ES-I3 (cell line): Measurements from ENCODE around the gene RPH3AL.
A peak's percentile ranks its signal among the peaks of the same experiment; 100 is the strongest.
"Not testable (repeated sequence)": the region's sequence is repeated elsewhere in the genome, so short reads cannot be mapped to it uniquely, and the experiment has no call there.

ENCODE experiments used
- H3K36me3 ChIP-seq: 2 replicates; pipeline ENCODE4 v1.6.1; 2013; ENCODE audit warnings: mild to moderate bottlenecking, low read length, control low read depth, moderate library complexity; ENCODE audit not compliant: insufficient read depth
- H3K4me1 ChIP-seq: 2 replicates; pipeline ENCODE4 v1.6.1; 2013; ENCODE audit warnings: mild to moderate bottlenecking, control low read depth, low read length; ENCODE audit not compliant: insufficient read depth
- H3K9ac ChIP-seq: 2 replicates; pipeline ENCODE4 v1.6.1; 2013; ENCODE audit warnings: low read depth, mild to moderate bottlenecking, low read length, moderate library complexity
- H3K9me3 ChIP-seq: 2 replicates; pipeline ENCODE4 v1.6.1; 2013; ENCODE audit warnings: mild to moderate bottlenecking, low read length, moderate library complexity; ENCODE audit not compliant: control insufficient read depth, insufficient read depth

RPH3AL gene

GRCh38 chr17:329784-330420 lies 22.7 kb downstream of the RPH3AL start:
- H3K36me3 ChIP-seq = no peaks in the 10 kb centered on the region
- H3K9ac ChIP-seq = no peak overlapping the region
- no peaks in the 10 kb centered on the region for H3K9me3 ChIP-seq
- no peaks in the 10 kb centered on the region for H3K4me1 ChIP-seq

- Histone ChIP-seq H3K9ac (no peak overlapping the region), H3K4me1 (no peaks in the 10 kb centered on the region), H3K36me3 (no peaks in the 10 kb centered on the region), H3K9me3 (no peaks in the 10 kb centered on the region)
Observed at GRCh38 chr17:327971-328370, 24.6 kb downstream of the RPH3AL start.

- Histone ChIP-seq H3K9me3 (no peaks in the 10 kb centered on the region), H3K36me3 (no peaks in the 10 kb centered on the region), H3K9ac (no peak overlapping the region), H3K4me1 (no peaks in the 10 kb centered on the region)
Observed at GRCh38 chr17:327296-327695, 25.3 kb downstream of the RPH3AL start.

- H3K4me1 ChIP-seq = peaks cover 6% of the 10 kb centered on the region
- no peak overlapping the region for H3K9ac ChIP-seq
- H3K36me3 ChIP-seq = no peaks in the 10 kb centered on the region
- H3K9me3 ChIP-seq = no peaks in the 10 kb centered on the region
Observed at GRCh38 chr17:326010-326621, 26.5 kb downstream of the RPH3AL start.

- H3K9ac ChIP-seq = no peak overlapping the region
- no peaks in the 10 kb centered on the region for H3K9me3 ChIP-seq
- H3K36me3 ChIP-seq = no peaks in the 10 kb centered on the region
- H3K4me1 ChIP-seq = peaks cover 6% of the 10 kb centered on the region
Observed at GRCh38 chr17:325270-326009, 27.2 kb downstream of the RPH3AL start.

- Histone ChIP-seq H3K4me1 (peaks cover 6% of the 10 kb centered on the region), H3K36me3 (no peaks in the 10 kb centered on the region), H3K9me3 (0 out of 2 replicates have a peak, but pooled peaks cover 3% of the 10 kb centered on the region), H3K9ac (no peak overlapping the region)
Observed at GRCh38 chr17:323721-324571, 28.7 kb downstream of the RPH3AL start.

- Histone ChIP-seq H3K36me3 (no peaks in the 10 kb centered on the region), H3K9me3 (0 out of 2 replicates have a peak, but pooled peaks cover 3% of the 10 kb centered on the region), H3K9ac (no peak overlapping the region), H3K4me1 (peaks cover 6% of the 10 kb centered on the region)
Observed at GRCh38 chr17:323181-323580, 29.4 kb downstream of the RPH3AL start.

GRCh38 chr17:322006-322780 lies 30.4 kb downstream of the RPH3AL start:
- peaks cover 6% of the 10 kb centered on the region for H3K4me1 ChIP-seq
- H3K36me3 ChIP-seq = no peaks in the 10 kb centered on the region
- no peak overlapping the region for H3K9ac ChIP-seq
- 0 out of 2 replicates have a peak, but pooled peaks cover 3% of the 10 kb centered on the region for H3K9me3 ChIP-seq

- H3K4me1 ChIP-seq = peaks cover 6% of the 10 kb centered on the region
- H3K9ac ChIP-seq = no peak overlapping the region
- H3K36me3 ChIP-seq = no peaks in the 10 kb centered on the region
- H3K9me3 ChIP-seq = 0 out of 2 replicates have a peak, but pooled peaks cover 3% of the 10 kb centered on the region
Observed at GRCh38 chr17:321386-321941, 31.1 kb downstream of the RPH3AL start.

- H3K9ac ChIP-seq = peak overlapping the region; percentile 6; the same call in 1 of the 2 replicates
- H3K4me1 ChIP-seq = peaks cover 6% of the 10 kb centered on the region
- H3K9me3 ChIP-seq = 0 out of 2 replicates have a peak, but pooled peaks cover 3% of the 10 kb centered on the region
- no peaks in the 10 kb centered on the region for H3K36me3 ChIP-seq
Observed at GRCh38 chr17:320809-321385, 31.7 kb downstream of the RPH3AL start.

GRCh38 chr17:320139-320538 lies 32.5 kb downstream of the RPH3AL start:
- H3K9ac ChIP-seq = no peak overlapping the region
- H3K9me3 ChIP-seq = 0 out of 2 replicates have a peak, but pooled peaks cover 3% of the 10 kb centered on the region
- peaks cover 6% of the 10 kb centered on the region for H3K4me1 ChIP-seq
- no peaks in the 10 kb centered on the region for H3K36me3 ChIP-seq

- Histone ChIP-seq H3K9me3 (0 out of 2 replicates have a peak, but pooled peaks cover 3% of the 10 kb centered on the region), H3K9ac (no peak overlapping the region), H3K36me3 (no peaks in the 10 kb centered on the region), H3K4me1 (peaks cover 6% of the 10 kb centered on the region)
Observed at GRCh38 chr17:319266-319665, 33.3 kb downstream of the RPH3AL start.

- not testable (repeated sequence) for H3K9me3 ChIP-seq, H3K9ac ChIP-seq, H3K4me1 ChIP-seq, H3K36me3 ChIP-seq
Observed at GRCh38 chr17:317070-317469, 35.5 kb downstream of the RPH3AL start.
